ENCODE results near the gene ADIPOR2.

ADIPOR2 gene

GRCh38 chr12:1826867-1827705 is 136.2 kb downstream of the ADIPOR2 start:
- no peak overlapping the region for H3K14ac ChIP-seq (ENCODE audit: low read length in 2 of 2)
- H4K91ac ChIP-seq (ENCODE audit: low read length): no peak overlapping the region
- no peak overlapping the region for H2BK12ac ChIP-seq (ENCODE audit: low read length in 2 of 2)
- 91% methylated on average over 24 of the region's 25 CpGs for WGBS
- no peaks in the 10 kb centered on the region for H3K36me3 ChIP-seq (ENCODE audit: control insufficient read depth in 1 of 2, insufficient read depth in 2 of 2, low read depth in 1 of 2, low read length in 2 of 2)
- peaks cover 5% of the 10 kb centered on the region for H3K4me1 ChIP-seq (ENCODE audit: control insufficient read depth, insufficient read depth, low read depth, low read length)
- peak overlapping the region; percentile 29 for H4K8ac ChIP-seq (ENCODE audit: low read length)
- no peaks in the 10 kb centered on the region for H3K79me1 ChIP-seq (replicated peaks; ENCODE audit: low read length, poor library complexity, severe bottlenecking)
- H2AFZ ChIP-seq (ENCODE audit: low read depth, low read length): no peak overlapping the region
- H3K27ac ChIP-seq (ENCODE audit: low read length, poor library complexity, severe bottlenecking): no peak overlapping the region
- no peaks in the 10 kb centered on the region for H3K9me3 ChIP-seq (ENCODE audit: control insufficient read depth, low read length)
- no peak for DNase-seq
- H2AK5ac ChIP-seq (ENCODE audit: low read length, severe bottlenecking): no peak overlapping the region
- no peak overlapping the region for H2BK5ac ChIP-seq (ENCODE audit: low read depth, low read length, poor library complexity, severe bottlenecking)
- H3K4me2 ChIP-seq (ENCODE audit: low read length, poor library complexity, severe bottlenecking): no peak overlapping the region
- no peak overlapping the region for H2BK120ac ChIP-seq (ENCODE audit: low read depth, low read length)
- no peak overlapping the region for H3K9ac ChIP-seq (ENCODE audit: low read length)
- no peak overlapping the region for H2BK15ac ChIP-seq (ENCODE audit: low read depth, poor library complexity, severe bottlenecking)
- no peak overlapping the region for H3K23ac ChIP-seq (ENCODE audit: low read length in 2 of 2)
- peaks cover 69 to 83% of the 10 kb centered on the region in 2 experiments for H3K27me3 ChIP-seq (ENCODE audit: control insufficient read depth in 1 of 2, insufficient read depth in 1 of 2, low read length in 2 of 2)
- no peak overlapping the region for H3K4ac ChIP-seq (ENCODE audit: low read depth in 1 of 2, low read length in 2 of 2)
- no peak overlapping the region for H3K4me3 ChIP-seq (ENCODE audit: insufficient read depth in 1 of 2, low read depth in 1 of 2, low read length in 2 of 2)
- H3K18ac ChIP-seq (ENCODE audit: low read depth in 1 of 2, low read length in 2 of 2): no peak overlapping the region

GRCh38 chr12:1827826-1828805 is 137.2 kb downstream of the ADIPOR2 start:
- Histone ChIP-seq H2AK5ac (ENCODE audit: low read length, severe bottlenecking) (no peak overlapping the region), H3K18ac (ENCODE audit: low read depth in 1 of 2, low read length in 2 of 2) (no peak overlapping the region), H3K23ac (ENCODE audit: low read length in 2 of 2) (no peak overlapping the region), H2BK12ac (ENCODE audit: low read length in 2 of 2) (no peak overlapping the region), H3K14ac (ENCODE audit: low read length in 2 of 2) (no peak overlapping the region), H3K9me3 (ENCODE audit: control insufficient read depth, low read length) (no peaks in the 10 kb centered on the region), H3K36me3 (ENCODE audit: control insufficient read depth in 1 of 2, insufficient read depth in 2 of 2, low read depth in 1 of 2, low read length in 2 of 2) (no peaks in the 10 kb centered on the region), H4K91ac (ENCODE audit: low read length) (no peak overlapping the region), H2BK120ac (ENCODE audit: low read depth, low read length) (no peak overlapping the region), H3K4ac (ENCODE audit: low read depth in 1 of 2, low read length in 2 of 2) (no peak overlapping the region), H3K27me3 (ENCODE audit: control insufficient read depth in 1 of 2, insufficient read depth in 1 of 2, low read length in 2 of 2) (peaks cover 65 to 83% of the 10 kb centered on the region in 2 experiments), H3K9ac (ENCODE audit: low read length) (no peak overlapping the region), H4K8ac (ENCODE audit: low read length) (no peak overlapping the region), H3K4me1 (ENCODE audit: control insufficient read depth, insufficient read depth, low read depth, low read length) (peaks cover 5% of the 10 kb centered on the region), H3K79me1 (replicated peaks; ENCODE audit: low read length, poor library complexity, severe bottlenecking) (no peaks in the 10 kb centered on the region), H3K4me2 (ENCODE audit: low read length, poor library complexity, severe bottlenecking) (no peak overlapping the region), H3K4me3 (ENCODE audit: insufficient read depth in 1 of 2, low read depth in 1 of 2, low read length in 2 of 2) (no peak overlapping the region), H2BK15ac (ENCODE audit: low read depth, poor library complexity, severe bottlenecking) (no peak overlapping the region), H3K27ac (ENCODE audit: low read length, poor library complexity, severe bottlenecking) (no peak overlapping the region), H2BK5ac (ENCODE audit: low read depth, low read length, poor library complexity, severe bottlenecking) (no peak overlapping the region), H2AFZ (ENCODE audit: low read depth, low read length) (no peak overlapping the region)
- 90% methylated on average over 33 of the region's 38 CpGs for WGBS
- no peak for DNase-seq

GRCh38 chr12:1828856-1829255 is 138.0 kb downstream of the ADIPOR2 start:
- H3K27me3 ChIP-seq (ENCODE audit: control insufficient read depth in 1 of 2, insufficient read depth in 1 of 2, low read length in 2 of 2): peaks cover 65 to 83% of the 10 kb centered on the region in 2 experiments
- no peak overlapping the region for H2AK5ac ChIP-seq (ENCODE audit: low read length, severe bottlenecking)
- no peak overlapping the region for H3K14ac ChIP-seq (ENCODE audit: low read length in 2 of 2)
- no peaks in the 10 kb centered on the region for H3K36me3 ChIP-seq (ENCODE audit: control insufficient read depth in 1 of 2, insufficient read depth in 2 of 2, low read depth in 1 of 2, low read length in 2 of 2)
- H3K27ac ChIP-seq (ENCODE audit: low read length, poor library complexity, severe bottlenecking): no peak overlapping the region
- H2AFZ ChIP-seq (ENCODE audit: low read depth, low read length): no peak overlapping the region
- no peak overlapping the region for H2BK120ac ChIP-seq (ENCODE audit: low read depth, low read length)
- no peak overlapping the region for H4K91ac ChIP-seq (ENCODE audit: low read length)
- H4K8ac ChIP-seq (ENCODE audit: low read length): no peak overlapping the region
- no peak overlapping the region for H3K4me2 ChIP-seq (ENCODE audit: low read length, poor library complexity, severe bottlenecking)
- no peak overlapping the region for H3K4me3 ChIP-seq (ENCODE audit: insufficient read depth in 1 of 2, low read depth in 1 of 2, low read length in 2 of 2)
- no peak overlapping the region for H2BK12ac ChIP-seq (ENCODE audit: low read length in 2 of 2)
- H2BK5ac ChIP-seq (ENCODE audit: low read depth, low read length, poor library complexity, severe bottlenecking): no peak overlapping the region
- H3K9me3 ChIP-seq (ENCODE audit: control insufficient read depth, low read length): no peaks in the 10 kb centered on the region
- no peak overlapping the region for H2BK15ac ChIP-seq (ENCODE audit: low read depth, poor library complexity, severe bottlenecking)
- DNase-seq: no peak
- H3K18ac ChIP-seq (ENCODE audit: low read depth in 1 of 2, low read length in 2 of 2): no peak overlapping the region
- H3K79me1 ChIP-seq (replicated peaks; ENCODE audit: low read length, poor library complexity, severe bottlenecking): no peaks in the 10 kb centered on the region
- 91% methylated on average over 16 of the region's 16 CpGs for WGBS
- H3K23ac ChIP-seq (ENCODE audit: low read length in 2 of 2): no peak overlapping the region
- no peak overlapping the region for H3K4ac ChIP-seq (ENCODE audit: low read depth in 1 of 2, low read length in 2 of 2)
- H3K4me1 ChIP-seq (ENCODE audit: control insufficient read depth, insufficient read depth, low read depth, low read length): peaks cover 5% of the 10 kb centered on the region
- no peak overlapping the region for H3K9ac ChIP-seq (ENCODE audit: low read length)

Data from mesenchymal stem cell (in vitro differentiated cells and primary cell).